Bronchial epithelial cell (primary cell): ENCODE measurements around the gene ZDHHC22. TPM values are rescaled to one million over a fixed set of nuclear protein-coding genes. Genes with fewer than 3 reads are reported as not detected.

ENCODE experiments used
- DNase-seq: peaks from one replicate; pipeline ENCODE4 v3.0.0-alpha.2; 2010; ENCODE audit warnings: low read depth
- FAIRE-seq: peaks from 2 replicates; lab custom pipeline; 2011; peaks lifted over from hg19 to GRCh38; lab: Jason Lieb, UNC
- H3K27me3 ChIP-seq: 2 replicates; pipeline ENCODE4 v1.5.1; 2011; ENCODE audit warnings: low read length; ENCODE audit not compliant: control insufficient read depth, insufficient read depth
- H3K36me3 ChIP-seq: 2 replicates; pipeline ENCODE4 v1.5.1; 2011; ENCODE audit warnings: low read length; ENCODE audit not compliant: control insufficient read depth, insufficient read depth
- H3K4me3 ChIP-seq: 2 replicates; pipeline ENCODE4 v1.5.1; 2011; ENCODE audit warnings: mild to moderate bottlenecking, low read depth, low read length, control low read depth
- total RNA-seq: library from RNA; depleted of rRNA; stranded (reverse); fragments of >200 nt; gene quantifications from 2 replicates; pipeline ENCODE4 v1.2.1, GENCODE V29; 2014
- TF ChIP-seq, protein P1 (sequence below): IDR thresholded peaks from 2 replicates; pipeline ENCODE4 v1.5.1; 2011; ENCODE audit warnings: mild to moderate bottlenecking, moderate library complexity, low read length, control low read depth, inconsistent platforms; ENCODE audit not compliant: insufficient read depth, severe bottlenecking

Gene ZDHHC22
- total RNA-seq, 1 donor from 2014 or later, result not detected

DNA sequence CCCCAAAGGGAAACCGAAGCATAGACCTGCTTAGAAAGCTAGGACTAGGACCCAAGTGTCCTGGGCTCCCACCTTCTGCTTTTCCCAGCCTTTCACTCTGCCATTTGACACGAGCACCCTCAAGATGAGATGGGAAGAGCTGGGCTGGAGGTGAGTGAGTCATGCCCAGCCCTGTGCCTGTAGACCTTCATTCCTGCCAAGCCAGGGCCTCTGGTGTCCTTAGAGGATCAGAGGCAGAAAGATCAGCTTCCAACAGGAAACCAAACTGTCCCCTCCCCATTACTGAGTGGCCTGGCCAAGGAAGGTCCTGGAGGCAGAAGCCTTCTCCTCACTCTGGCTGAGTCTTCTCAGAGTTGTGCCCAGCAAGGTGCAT, 43.5 kb upstream of the ZDHHC22 start:
- no peak overlapping the region for H3K4me3 ChIP-seq
- DNase-seq (no peak), FAIRE-seq (peak; percentile 77)
- no peaks in the 10 kb centered on the region for H3K27me3 ChIP-seq
- H3K36me3 ChIP-seq, result no peaks in the 10 kb centered on the region
- TF ChIP-seq, protein P1, sequence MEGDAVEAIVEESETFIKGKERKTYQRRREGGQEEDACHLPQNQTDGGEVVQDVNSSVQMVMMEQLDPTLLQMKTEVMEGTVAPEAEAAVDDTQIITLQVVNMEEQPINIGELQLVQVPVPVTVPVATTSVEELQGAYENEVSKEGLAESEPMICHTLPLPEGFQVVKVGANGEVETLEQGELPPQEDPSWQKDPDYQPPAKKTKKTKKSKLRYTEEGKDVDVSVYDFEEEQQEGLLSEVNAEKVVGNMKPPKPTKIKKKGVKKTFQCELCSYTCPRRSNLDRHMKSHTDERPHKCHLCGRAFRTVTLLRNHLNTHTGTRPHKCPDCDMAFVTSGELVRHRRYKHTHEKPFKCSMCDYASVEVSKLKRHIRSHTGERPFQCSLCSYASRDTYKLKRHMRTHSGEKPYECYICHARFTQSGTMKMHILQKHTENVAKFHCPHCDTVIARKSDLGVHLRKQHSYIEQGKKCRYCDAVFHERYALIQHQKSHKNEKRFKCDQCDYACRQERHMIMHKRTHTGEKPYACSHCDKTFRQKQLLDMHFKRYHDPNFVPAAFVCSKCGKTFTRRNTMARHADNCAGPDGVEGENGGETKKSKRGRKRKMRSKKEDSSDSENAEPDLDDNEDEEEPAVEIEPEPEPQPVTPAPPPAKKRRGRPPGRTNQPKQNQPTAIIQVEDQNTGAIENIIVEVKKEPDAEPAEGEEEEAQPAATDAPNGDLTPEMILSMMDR, result no peak

DNA sequence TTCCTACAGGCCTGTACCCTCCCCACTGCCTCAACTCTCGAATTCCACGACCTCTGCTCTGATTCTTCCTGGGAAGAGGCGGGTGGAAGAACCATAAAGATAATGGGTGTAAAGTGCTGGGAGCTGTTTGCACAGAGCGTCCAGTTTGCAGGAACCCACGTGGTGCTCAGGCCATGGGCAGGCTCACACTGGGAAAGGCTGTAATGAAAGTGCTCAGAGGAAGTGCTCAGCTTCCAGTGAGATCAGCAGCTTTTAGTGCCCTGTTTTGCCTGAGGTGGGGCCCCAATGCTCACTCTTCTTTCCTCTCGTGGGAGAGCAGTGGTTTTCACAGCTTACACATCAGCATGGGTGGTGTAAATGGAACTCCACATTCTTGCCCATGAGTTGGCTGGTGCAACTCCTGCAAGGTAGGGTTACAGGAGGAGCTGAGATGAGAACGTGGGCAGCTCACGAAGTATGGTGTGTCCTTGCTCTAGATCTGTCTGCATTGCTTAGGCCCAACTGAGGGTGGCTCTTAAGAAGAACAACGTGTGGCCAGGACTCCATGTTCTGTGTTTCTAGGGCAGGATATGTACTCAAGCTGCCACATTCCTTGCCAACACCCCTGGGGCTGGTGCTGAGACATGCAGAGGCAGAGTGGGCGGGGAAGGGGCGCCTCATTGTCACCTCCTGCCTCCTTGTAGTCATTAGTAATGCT, 43.0 kb upstream of the ZDHHC22 start:
- H3K36me3 ChIP-seq, result no peaks in the 10 kb centered on the region
- TF ChIP-seq, protein P1, result no peak
- H3K4me3 ChIP-seq, result no peak overlapping the region
- DNase-seq (peak; percentile 65), FAIRE-seq (peak; percentile 7)
- no peaks in the 10 kb centered on the region for H3K27me3 ChIP-seq

DNA sequence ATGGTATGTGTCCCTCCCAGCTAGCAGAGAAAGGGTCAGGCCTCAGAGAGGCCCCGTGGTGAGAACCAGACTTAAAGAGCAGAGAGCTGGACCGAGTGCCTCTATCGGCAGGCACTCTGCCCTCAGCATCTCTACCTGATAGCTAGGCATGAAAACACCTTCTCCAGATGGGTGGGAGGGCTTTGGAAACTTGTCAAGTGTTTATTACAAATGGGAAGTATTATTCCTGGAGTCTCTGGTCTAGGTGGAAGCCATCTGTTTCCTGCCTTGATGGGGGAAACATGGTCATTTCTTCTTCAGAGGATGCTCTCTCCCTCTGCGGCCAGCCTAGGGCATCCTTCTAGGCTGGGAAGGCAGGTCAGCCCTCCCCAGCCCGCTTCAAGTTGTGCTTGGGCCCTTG, 42.3 kb upstream of the ZDHHC22 start:
- FAIRE-seq, result no peak
- Histone ChIP-seq H3K4me3 (no peak overlapping the region), H3K27me3 (no peaks in the 10 kb centered on the region), H3K36me3 (no peaks in the 10 kb centered on the region)
- DNase-seq, result no peak
- TF ChIP-seq, protein P1, result no peak

DNA sequence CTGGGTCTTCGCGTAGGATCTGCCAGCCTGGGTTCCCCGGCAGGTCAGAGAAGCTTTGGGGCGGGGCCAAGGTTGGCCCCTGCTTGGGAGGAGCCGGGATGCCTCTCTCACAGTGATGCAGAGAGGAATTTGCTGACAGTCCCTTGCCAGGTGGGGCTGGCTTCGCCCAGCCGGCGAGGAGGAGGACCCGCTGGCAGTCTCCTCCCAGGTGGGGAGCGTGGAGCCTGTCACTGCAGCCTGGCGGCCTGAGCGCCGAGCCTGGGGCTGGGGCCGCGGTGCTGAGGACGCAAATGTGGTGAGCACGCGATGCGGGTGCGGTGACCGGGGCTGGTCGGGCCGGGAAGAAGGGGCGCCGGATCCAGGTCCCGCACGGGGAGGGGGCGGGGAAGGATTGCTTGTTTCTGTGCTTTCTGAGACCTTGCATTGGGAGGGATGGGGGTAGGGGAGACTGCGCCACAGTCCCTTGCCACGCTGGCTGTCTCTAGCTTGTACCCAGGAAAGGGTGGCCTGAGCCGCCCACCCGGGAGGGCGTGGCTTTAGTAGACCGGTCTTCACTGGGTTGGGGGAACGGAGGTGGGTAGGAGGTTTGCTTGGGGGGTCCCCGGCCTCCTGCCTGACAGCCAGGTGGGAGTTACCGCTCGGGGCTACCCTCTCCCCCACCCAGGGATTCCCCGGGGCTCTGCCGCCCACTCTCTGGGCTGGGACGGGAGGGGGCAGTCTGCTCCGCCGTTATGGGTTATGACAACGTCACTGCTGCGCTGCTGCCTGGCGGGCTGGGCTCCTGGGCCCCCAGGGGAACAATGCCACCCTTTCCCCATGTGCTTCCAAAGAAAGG, 40.2 kb upstream of the ZDHHC22 start, which contains the start of gene TMEM63C:
TMEM63C (plus strand) TSS at position 196 of the 835 bp plus-strand sequence. CDS start 37,016 bp downstream, outside the sequence.
- FAIRE-seq (no peak), DNase-seq (peak; percentile 72)
- Histone ChIP-seq H3K4me3 (peak within 1 kb of the TSS; percentile 67), H3K27me3 (peaks cover 2% of the 10 kb centered on the region), H3K36me3 (no peaks in the 10 kb centered on the region)
- TF ChIP-seq, protein P1, result peak; percentile 15

DNA sequence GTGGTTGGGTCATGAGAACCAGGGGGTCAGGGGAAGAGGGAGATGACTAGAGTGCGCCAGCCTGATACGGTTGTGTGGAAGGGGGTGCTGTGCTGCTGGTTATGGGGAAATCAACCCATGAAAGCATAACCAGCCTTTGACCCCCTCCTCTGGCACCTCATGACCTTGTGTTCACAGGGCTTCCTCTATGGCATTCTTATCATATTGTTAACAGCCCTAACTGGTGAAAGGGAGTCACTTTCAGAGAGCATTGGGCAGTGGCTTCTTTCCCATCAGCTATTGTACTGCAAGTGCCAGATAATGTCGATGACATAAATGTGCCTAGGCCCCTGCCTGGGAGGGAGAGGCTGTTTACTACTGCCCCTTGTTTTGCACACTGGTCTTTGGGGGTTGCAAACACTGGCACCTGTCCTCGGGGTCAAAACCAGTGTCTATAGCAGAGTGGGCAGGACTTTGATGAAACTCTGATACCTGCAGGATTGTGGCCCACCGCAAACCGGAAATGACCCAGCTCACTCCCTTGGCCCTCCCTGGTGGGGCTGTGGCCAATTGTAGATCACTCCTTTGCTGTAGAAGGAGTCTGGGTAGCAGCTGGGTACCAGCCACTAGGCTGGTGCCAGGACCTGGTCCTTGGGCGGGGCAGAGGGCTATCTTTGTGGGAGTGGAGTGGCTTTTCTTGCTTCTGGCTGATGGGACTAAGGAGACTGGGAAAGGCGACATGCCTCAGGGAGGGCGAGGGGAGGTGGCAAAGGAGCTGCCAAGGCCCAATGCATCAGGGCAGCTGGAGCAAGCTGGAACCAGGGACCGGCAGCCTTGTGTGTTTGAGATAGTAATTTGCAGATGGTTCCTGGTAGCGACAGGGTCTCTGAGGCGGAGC, 39.4 kb upstream of the ZDHHC22 start:
- TF ChIP-seq, protein P1, result no peak
- DNase-seq (no peak), FAIRE-seq (peak; percentile 13)
- no peaks in the 10 kb centered on the region for H3K36me3 ChIP-seq
- peak overlapping the region; percentile 67 for H3K4me3 ChIP-seq
- H3K27me3 ChIP-seq, result peaks cover 2% of the 10 kb centered on the region
